NCI-H146 treated with DMSO at 0.1 percent for 48 hours (cell line): ENCODE measurements around the gene EXT2.

Source experiments
- DNase-seq: peaks from one replicate; lab custom pipeline; 2025; ENCODE audit not compliant: unreplicated experiment; lab: John Stamatoyannopoulos, UW

The EXT2 gene

DNA sequence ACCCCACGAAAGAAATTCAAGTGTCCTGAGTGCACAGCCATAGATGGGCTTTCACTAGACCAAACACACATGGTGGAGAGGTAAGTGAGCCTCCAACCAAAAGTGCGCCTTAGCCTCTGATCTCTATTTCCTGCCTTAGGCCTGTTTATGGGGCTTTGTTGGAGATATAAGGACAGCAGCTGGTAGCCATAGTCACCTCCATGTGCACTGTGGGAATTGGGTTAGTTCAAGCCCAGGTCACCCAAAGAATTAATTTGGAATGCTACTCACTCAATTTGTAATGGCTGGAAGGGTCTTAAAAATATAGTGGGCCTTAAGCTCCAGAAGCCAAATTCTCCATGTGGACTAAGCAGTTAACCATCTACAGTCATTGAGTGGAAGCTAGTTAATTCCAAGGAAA is 140.8 kb downstream of the EXT2 start:
- no peak for DNase-seq

DNA sequence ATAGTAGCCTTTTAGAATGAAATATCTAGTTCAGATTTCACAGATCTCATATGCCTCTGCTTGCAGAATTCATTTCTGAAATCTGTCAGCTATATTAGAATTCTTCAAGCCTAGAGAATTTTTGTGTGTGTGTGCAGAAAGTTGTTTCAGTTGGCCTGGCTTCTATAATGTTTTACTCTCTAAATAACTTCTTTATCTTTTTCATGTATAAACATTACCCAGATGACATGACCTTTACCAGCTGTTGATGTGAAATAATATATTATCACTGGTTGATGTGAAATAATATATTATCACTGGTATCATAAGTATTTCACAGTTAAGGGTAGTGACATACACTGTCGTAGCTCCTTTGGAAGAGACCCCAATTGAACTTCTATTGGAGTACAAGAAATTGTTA is 141.7 kb downstream of the EXT2 start:
- DNase-seq, result no peak

DNA sequence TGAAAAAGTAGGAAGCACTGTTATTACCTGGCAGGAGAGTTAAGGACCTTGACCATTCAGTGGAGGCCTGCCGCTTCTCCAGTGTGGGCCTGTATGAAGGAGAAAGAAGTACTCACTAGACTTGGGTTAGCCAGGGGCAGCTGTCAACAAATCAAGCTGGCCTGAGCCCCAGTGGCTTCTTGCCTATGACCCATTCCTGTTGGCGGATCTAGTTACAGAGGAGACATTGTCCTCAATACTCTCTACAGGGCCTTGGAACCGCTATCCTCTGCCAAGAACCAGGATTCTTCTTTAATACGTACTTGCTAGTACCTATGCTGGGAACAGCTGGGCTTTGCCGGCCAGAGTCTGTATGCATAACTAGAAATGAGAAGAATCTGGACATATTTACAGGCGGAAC is 146.4 kb downstream of the EXT2 start:
- DNase-seq, result no peak

DNA sequence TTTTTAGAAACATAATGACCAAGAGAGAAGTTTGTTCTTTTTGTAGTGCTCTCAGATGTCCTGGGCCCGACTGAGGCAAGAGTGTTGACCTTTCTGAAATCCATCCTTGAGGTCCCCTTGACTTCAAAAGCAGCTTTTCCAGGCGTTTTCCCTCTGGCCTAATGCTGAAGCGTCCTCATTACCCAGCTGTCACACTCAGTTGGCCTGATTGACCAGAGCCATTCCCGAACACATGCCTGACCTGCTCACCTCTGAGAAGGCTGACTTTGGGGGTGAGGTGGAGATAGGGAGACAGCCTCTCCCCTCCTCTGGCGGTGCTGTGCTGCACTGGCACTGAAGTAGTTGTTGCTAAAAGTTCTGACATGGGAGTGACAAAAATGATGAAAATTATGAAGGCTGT is 147.6 kb downstream of the EXT2 start:
- no peak for DNase-seq

DNA sequence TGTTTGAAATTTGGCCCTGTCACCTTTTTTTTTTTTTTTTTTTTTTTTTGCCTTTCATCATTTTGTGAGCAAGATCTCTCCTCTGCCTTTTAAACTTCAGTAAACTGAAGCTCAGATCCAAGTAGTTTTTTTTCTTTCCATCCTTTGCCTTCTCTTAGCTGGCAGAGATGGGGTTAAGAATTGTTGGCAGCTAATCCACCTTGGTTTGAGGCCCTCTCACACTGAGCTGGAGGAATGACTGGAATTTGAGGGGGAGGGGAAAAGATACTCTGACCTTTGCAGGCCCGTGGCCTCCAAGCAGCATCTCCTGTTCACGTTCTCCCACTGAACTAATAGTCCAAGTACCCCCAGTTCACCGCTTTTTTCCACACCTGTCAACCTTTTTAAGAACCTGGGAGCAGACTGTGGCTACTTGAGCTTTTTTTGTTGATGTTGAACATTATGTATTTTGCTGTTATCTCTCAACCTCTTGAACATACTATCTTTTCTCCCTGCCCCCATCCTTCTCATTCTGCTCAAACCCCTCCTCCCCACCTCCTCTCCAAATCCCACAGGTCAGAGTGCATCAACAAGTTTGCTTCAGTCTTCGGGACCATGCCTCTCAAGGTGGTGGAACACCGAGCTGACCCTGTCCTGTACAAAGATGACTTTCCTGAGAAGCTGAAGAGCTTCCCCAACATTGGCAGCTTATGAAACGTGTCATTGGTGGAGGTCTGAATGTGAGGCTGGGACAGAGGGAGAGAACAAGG is 148.3 kb downstream of the EXT2 start:
- no peak for DNase-seq

DNA sequence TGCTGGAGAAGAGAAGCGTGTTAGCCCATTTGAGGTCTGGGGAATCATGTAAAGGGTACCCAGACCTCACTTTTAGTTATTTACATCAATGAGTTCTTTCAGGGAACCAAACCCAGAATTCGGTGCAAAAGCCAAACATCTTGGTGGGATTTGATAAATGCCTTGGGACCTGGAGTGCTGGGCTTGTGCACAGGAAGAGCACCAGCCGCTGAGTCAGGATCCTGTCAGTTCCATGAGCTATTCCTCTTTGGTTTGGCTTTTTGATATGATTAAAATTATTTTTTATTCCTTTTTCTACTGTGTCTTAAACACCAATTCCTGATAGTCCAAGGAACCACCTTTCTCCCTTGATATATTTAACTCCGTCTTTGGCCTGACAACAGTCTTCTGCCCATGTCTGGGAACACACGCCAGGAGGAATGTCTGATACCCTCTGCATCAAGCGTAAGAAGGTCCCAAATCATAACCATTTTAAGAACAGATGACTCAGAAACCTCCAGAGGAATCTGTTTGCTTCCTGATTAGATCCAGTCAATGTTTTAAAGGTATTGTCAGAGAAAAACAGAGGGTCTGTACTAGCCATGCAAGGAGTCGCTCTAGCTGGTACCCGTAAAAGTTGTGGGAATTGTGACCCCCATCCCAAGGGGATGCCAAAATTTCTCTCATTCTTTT is 149.3 kb downstream of the EXT2 start:
- DNase-seq, result no peak

DNA sequence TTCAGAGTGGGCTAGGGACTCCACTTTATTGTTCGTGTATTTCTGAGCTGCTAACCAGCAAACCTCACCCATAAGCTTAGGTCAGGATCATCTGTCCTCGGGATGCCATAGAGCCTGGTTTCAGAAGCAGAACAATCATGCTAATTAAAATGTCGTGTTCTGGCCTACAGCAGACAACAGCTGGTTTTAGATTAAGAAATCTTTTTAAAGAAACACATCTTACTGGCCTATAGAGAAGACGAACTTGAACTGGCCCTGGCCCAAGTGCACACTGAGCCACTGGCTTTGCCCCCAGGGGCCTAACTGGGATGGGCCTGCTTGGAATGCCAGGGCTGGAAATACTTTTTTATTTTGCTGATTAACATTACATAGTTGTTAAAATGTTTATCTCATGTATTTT is 151.2 kb downstream of the EXT2 start:
- no peak for DNase-seq

DNA sequence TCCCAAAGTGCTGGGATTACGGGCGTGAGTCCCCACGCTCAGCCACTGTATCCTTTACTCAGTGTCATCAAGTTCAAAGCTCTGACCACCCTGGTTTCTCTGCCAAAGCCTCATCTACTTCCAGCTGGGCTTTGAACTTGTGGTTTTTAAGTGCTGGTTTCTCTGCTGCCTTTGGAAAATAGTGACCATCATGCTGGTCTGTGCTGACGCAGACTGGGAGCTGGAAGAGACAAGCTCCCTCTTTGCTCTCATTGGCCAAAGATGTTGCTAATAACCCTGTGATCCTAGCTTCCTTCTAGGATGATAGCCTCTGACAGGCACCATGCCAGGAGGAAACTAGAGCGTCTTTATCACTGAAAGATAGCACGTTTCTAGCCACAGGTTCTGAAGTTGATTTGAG is 152.0 kb downstream of the EXT2 start:
- no peak for DNase-seq

DNA sequence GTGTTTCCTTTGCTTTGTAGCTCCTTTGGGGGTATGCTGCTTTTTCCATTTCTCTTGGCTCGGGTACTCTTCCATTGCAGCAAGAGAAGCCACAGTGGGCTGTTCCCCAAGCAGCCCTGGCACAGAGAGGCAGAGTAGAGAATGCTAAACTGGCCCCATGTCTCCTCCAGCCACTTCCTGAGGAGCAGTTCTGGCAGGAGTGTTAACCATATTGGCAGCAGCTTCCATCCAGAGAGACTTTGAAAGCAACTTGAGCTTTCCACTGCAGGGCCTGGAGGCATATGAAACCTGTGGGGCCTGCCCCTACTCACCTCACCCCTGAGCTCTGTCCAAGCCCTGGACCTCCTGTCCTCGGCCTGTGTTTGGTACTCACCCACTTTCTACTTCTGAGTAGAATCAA is 152.6 kb downstream of the EXT2 start:
- DNase-seq, result no peak

DNA sequence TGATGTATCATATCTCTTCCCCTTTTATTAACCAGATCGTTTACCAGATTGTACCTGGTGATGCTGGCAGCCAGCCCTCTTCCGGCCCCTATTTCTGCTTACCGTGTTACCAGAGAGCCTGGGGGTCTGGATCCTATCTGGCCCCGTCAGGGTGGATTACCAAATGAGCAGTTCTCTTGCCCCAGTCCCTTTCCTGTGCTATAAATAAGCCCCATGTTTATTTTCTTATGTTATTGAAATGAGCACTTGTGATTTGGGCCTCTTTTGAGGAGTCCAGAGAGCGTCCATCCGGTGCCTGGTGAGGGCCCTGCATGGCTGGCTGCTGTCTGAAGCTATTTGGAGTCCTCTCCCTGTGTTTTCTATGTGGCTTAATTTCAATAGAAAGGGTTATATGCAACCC is 154.9 kb downstream of the EXT2 start:
- DNase-seq, result no peak

DNA sequence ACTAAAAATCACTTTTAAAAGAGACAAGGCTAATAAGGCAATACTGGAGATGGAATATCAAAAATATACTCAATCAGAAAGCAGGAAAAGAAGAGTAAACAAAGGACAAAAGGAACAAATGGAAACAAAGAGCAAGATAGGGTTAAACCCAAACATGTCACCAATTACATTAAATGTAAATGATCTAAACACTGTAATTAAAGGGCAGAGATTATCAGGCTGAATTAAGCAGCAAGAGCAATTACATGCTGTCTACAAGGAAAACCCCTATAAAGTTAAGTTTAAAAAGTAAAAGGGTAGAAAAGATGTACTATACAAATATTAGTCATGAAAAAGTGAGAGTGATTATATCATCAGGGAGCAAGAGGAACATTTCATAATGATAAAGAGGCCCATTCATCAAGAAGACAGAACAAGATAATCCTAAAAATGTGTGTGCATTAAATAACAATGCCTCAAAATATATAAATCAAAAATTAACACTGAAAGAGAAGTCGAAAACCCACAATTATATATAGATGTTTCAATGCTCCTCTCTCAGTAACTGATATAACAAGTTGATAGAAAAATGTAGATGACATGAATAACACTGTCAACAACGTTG is 157.6 kb downstream of the EXT2 start:
- no peak for DNase-seq

DNA sequence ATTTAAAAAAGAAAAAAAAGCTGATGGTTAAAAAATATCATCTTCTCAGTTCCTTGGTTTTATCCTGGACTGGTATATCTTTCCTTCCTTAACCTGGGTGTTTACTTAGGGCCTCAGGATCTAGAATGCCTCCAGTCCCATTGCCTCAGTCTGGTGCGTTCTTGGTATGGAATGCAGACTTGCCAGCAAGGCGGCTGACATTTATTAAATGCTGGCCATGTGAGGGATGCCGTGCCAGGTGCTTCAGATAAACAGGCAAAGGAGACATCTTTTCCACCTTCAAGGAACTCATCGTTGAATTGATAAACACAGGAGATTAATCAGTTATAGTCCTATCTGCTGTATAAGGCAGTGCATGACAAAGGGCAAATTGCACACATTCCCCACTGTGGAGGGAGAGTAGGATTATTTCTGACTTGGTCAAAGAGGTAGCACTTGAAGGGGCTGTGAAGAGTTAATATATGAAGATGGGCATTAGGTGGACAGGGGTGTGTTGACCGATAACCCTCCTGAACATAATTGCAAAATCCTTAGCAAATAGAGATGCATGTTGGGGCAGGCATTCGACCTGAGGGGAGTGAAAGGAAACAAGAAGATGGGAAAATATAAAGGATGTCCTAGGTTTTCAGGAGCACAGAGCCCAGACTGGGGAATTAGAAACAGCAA is 160.1 kb downstream of the EXT2 start:
- no peak for DNase-seq

DNA sequence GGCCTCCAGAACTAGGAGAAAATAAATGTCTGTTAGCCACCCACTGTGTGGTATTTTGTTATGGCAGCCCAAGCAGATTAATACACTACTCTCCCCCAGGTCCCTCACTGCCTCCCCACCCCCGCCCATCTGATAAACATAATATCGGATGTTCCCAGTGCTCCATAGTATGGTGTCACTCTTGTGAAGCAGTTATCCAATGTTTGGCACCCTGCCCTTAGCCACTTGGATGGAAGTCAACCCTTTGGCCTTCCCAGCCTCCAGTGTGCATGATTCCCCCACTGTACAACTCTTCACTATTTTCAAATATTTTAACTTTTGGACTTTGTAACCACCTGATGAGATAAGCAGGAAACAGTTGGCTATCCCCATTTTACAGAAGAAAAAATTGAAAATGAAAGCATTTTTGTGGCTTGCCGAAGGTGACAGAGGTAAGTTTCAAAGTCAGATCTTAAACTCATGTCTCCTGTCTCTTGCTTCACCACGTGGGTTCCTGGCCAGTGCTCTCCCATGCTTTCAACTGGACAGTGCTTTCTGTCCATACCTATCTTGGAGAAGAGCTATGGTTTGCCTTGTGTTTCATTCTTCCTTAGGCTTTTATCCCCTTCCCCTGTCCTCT is 161.3 kb downstream of the EXT2 start:
- DNase-seq, result no peak

DNA sequence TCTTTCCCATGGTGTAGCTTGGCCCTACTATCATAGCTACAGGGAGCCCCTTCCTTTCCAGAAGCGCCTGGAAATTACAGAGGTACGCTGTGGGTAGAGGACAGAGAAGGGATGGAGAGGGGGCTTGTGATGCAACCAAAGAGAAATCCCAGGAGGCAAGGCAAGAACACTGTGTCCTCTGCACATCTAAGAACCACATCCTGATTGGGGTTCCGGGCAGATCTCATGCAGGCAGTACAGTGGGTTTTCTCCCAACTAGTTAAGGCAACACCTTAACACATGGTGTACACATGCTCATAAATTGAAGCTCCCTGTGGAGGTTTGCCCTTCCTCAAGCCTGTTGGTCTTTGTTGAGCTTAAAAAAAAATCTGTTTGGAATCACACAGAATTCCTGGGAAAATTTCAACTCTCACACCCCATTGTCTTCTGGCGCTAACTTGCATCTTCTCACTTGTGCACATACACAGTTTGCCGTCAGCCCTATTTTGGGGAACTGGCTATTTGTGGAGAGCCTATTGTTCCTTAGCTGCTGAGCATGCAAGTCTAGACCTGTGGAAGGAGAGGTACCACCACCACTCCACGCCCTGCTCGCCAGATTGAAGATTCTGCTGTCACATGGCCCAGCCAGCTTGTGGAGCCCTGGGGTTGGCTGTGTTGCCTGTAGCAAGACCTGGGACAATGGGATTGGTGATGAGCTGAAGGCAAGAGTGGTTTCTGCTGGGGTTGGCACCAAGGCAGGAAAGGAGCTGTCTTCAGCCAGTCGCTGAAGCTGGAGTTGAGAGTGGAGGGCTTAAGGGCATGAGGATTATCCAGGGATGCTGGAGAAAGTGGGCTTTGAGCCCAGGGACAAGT is 162.1 kb downstream of the EXT2 start:
- DNase-seq, result no peak

DNA sequence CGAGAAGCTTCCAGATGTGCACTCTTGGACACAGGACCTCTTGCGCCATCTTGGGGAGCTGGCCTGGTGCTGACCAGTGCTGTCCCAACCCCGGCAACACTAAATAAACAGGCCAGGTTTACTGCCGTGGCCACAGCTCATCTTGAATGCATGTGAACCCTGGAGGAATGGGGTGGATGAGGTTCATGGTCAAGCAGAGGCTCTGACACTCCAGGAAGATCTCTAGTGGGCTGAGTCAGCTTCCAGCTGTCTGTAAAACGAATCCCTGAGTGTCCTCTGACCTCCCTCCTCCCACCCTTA is 162.7 kb downstream of the EXT2 start:
- no peak for DNase-seq

DNA sequence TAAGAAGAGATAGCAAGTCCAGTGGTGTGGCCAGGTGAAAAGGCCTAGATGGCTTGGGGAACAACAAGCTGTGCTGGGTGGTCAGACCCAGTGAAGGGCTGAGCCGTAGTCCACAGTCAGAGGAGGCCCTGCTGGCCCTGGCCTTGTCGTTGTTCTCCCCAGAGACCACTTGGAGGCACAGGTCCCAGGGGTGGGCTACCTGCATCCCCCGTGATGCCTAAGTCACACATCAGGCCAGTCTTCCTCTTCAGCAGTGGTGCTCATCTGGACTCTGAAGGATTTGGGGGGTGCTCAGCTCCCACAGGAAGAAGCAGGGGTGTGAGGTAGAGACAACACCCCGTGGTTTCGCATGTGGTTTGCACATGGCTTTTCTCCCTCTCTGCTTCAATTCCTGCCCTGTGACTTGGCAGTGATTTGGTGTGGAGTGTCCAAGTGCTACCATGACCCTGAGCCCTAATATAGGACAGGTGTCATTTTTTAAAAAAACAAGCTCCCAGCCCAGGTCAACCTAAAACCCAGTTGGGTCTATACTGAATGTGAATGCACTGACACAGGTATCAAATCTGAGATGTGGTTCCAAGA is 163.5 kb downstream of the EXT2 start:
- no peak for DNase-seq

DNA sequence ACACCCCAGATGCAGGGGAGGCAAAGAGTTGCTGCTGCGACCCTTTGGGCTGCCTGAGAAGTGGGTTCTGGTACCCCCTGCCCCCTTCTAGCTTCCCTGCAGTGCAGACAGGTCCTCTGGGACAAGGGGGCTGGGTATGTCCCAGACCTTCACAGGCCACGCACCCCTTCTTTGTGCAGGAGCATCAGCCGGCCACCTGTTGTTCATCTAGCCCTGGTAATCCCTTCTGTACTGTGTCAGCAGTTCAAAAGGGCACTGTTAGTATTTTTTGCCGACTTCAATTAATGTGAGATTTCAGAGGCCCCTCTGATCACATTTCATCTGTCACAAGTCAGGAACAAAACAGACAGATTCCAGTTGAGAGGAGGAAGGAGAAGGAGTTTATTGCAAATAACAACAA is 164.6 kb downstream of the EXT2 start:
- DNase-seq, result no peak

DNA sequence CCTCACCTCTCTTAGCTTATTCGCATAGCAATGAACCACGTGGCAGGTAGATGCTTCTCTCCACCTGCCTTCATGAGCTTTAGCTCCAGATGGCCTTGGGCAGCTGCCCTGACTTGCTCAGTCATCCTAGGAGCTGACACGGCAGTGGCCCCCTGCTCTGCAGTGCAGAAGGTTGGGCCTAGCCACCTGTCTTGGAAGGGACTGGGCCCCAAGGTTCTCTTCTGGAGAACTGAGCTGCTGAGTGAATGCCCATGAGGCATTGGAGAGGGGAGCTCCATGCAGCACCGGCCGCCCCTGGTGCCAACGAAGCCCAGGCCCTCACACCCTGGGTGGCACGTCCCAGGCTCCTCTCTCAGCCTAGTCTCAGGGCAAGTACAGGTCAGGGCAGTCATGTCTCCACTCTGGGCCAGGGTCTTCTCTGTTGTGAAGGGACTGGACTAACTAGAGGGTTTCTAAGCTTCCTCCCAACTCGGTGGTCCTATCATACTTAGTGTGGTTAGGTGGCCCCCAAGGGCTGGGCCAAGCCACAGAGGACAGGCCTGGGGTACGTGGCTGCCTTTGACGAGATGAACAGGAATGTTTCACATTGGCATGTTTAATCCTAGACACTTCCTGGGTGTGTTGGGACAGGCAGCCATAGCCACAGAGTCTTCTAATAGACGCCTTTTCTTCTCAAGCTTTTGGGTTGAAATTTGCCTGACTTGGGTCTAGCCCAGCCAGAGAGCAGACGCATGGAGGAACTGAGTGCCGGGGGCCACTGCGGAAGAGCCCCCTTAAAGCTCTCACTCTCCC is 166.5 kb downstream of the EXT2 start:
- no peak for DNase-seq

DNA sequence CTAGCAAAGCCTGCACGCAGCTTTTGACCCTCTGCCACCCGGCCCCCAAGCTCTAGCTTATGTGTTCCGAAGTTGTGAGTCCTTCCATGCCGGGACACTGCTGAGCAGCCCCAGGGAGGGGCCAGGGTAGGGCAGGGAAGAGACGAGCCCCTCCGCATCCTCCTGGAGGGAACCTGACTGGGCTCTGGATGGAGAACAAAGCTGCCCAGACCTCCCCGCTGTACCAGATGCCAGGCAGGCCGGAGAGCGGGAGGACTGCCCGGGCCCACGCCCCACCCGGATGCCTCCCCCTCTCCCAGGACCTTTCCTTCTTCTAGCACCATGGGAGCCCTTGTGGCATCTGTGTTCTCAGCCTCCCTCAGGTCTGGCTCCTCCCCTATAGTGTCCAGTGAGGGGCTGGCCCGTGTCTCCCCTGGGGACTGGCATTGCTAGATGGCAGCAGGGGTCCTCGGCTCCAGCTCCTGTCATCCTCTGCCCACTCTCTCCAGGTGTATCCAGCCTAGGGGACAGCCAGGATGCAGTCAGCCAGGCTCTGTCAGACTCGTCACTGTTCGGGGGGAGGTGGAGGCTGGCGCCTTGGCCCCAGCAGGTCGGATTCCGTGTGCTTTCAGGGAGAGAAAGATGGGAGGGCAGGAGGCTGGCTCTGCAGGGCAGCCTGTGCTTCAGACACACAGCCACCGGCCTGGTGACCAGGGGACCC is 168.4 kb downstream of the EXT2 start:
- DNase-seq, result no peak
